ENCODE results near the gene GFRA4.

- TF ChIP-seq CTCF (conservative IDR thresholded peaks at IDR 0.05; ENCODE audit: low read depth, low read length): no peak
- TF ChIP-seq EZH2 (IDR thresholded peaks at IDR 0.05; ENCODE audit: low read length, unreplicated experiment): no peak
These were observed 17.6 kb upstream of the GFRA4 start for GRCh38 chr20:3680701-3681351.
